PC-9 (cell line): ENCODE results near the gene MYO5C. TPM values are rescaled to one million over a fixed set of nuclear protein-coding genes. Genes with fewer than 3 reads are reported as not detected.

ENCODE experiments used
- BruUV-seq: library from RNA; stranded (reverse); fragments of 400-500 nt; replicated peaks from 2 replicates; lab custom pipeline; 2021; lab: Mats Ljungman, UMichigan
- CTCF ChIA-PET: fragments of 300-600 bp; sonication (Branson Sonifier 250); formaldehyde crosslinking; loops from one replicate; lab custom pipeline; 2022; ENCODE audit warnings: antibody characterized with exemption; lab: Charles Lee
- POLR2A ChIA-PET: fragments of 300-600 bp; sonication (Branson Sonifier 250); formaldehyde crosslinking; loops from one replicate; lab custom pipeline; 2022; ENCODE audit warnings: antibody characterized with exemption; ENCODE audit not compliant: unreplicated experiment; lab: Charles Lee
- DNase-seq, 2 experiments: peaks; one replicate each; pipeline versions ENCODE4 v3.0.0 to v3.0.0-alpha.2; 2015 to 2022; ENCODE audit warnings: mixed read lengths in 1 of 2
- H2AFZ ChIP-seq: fragments of 200-600 bp; sonication (generic); 2 replicates; pipeline ENCODE4 v1.8.1; 2017; ENCODE audit warnings: antibody characterized with exemption
- H3F3A ChIP-seq: fragments of 200-600 bp; sonication (generic); 2 replicates; pipeline ENCODE4 v1.8.1; 2017; ENCODE audit warnings: antibody characterized with exemption, mild to moderate bottlenecking, low read depth; ENCODE audit not compliant: insufficient read depth
- H3K27ac ChIP-seq: fragments of 200-600 bp; sonication (generic); 2 replicates; pipeline ENCODE4 v1.6.1; 2016; ENCODE audit warnings: mixed run types
- H3K27me3 ChIP-seq: fragments of 200-600 bp; sonication (generic); 2 replicates; pipeline ENCODE4 v1.6.1; 2016; ENCODE audit warnings: low read depth, mixed run types; ENCODE audit not compliant: insufficient read depth
- H3K36me3 ChIP-seq: fragments of 200-600 bp; sonication (generic); 2 replicates; pipeline ENCODE4 v1.6.1; 2016; ENCODE audit warnings: low read depth, mixed run types
- H3K4me1 ChIP-seq: fragments of 200-600 bp; sonication (generic); replicated peaks from 2 replicates; pipeline ENCODE4 v1.6.1; 2016; ENCODE audit warnings: mixed run types; ENCODE audit not compliant: insufficient read depth
- H3K4me2 ChIP-seq: fragments of 200-600 bp; sonication (generic); 2 replicates; pipeline ENCODE4 v1.6.1; 2017; ENCODE audit warnings: mixed run types
- H3K4me3 ChIP-seq: fragments of 200-600 bp; sonication (generic); 2 replicates; pipeline ENCODE4 v1.6.1; 2016; ENCODE audit warnings: mixed run types
- H3K79me2 ChIP-seq: fragments of 200-600 bp; sonication (generic); 2 replicates; pipeline ENCODE4 v1.6.1; 2017; ENCODE audit warnings: low read depth, mixed run types
- H3K9me2 ChIP-seq: fragments of 200-600 bp; sonication (generic); 2 replicates; pipeline ENCODE4 v1.8.1; 2017; ENCODE audit warnings: mild to moderate bottlenecking; ENCODE audit not compliant: insufficient read depth
- H3K9me3 ChIP-seq: fragments of 200-600 bp; sonication (generic); 2 replicates; pipeline ENCODE4 v1.8.1; 2016; ENCODE audit warnings: low read depth; ENCODE audit not compliant: insufficient read depth
- H4K20me1 ChIP-seq: fragments of 200-600 bp; sonication (generic); 2 replicates; pipeline ENCODE4 v1.8.1; 2017; ENCODE audit not compliant: insufficient read depth
- EZH2 ChIP-seq: fragments of 200-600 bp; sonication (generic); IDR thresholded peaks from 2 replicates; pipeline ENCODE4 v1.8.0; 2017; ENCODE audit warnings: antibody characterized with exemption, low read depth
- intact Hi-C: fragments of 100-400 bp; cut with micrococcal nuclease; formaldehyde crosslinking; loops from one replicate; pipeline ENCODE4 v1.10.0; 2022; ENCODE audit not compliant: unreplicated experiment
- total RNA-seq: library from RNA; stranded (reverse); gene quantifications from 2 replicates; pipeline ENCODE4 v1.2.3, GENCODE V29; 2021
- TF ChIP-seq, protein P1 (sequence below): fragments of 200-600 bp; sonication (generic); conservative IDR thresholded peaks from 2 replicates; pipeline ENCODE4 v1.6.1; 2017; ENCODE audit warnings: mixed run types, antibody characterized with exemption, mild to moderate bottlenecking, moderate library complexity

The MYO5C gene
- total RNA-seq, 1 experiment from 2014 or later: 41.1 TPM

DNA sequence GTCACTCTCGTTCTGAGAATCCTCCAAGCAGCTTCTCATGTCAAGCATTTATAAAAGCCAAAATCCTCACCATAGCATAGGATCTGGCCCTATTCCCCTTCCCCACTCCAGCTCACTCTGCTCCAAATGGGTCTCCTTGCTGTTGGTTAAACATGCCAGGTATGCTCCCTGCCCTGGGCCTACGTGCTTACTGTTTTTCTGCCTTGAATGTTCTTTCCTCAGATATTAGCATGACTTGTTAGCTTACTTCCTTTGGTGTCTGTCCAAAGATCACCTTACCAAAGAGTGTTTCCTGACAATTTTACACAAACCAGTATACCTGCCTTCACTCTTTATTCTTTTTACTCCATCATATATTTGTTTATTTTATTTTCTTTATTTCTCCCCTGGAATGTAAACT lies 33.1 kb upstream of the MYO5C start:
- Histone ChIP-seq H2AFZ (no peak overlapping the region), H3F3A (no peaks in the 10 kb centered on the region), H3K9me2 (no peaks in the 10 kb centered on the region), H3K4me2 (no peak overlapping the region), H4K20me1 (no peaks in the 10 kb centered on the region), H3K9me3 (no peaks in the 10 kb centered on the region), H3K4me1 (peaks cover 5% of the 10 kb centered on the region), H3K4me3 (no peak overlapping the region), H3K27ac (no peak overlapping the region), H3K36me3 (no peaks in the 10 kb centered on the region), H3K79me2 (no peaks in the 10 kb centered on the region), H3K27me3 (no peaks in the 10 kb centered on the region)
- BruUV-seq: no TSS peak
- ChIA-PET CTCF (no interaction called here), POLR2A (no interaction called here)
- TF ChIP-seq, protein P1, sequence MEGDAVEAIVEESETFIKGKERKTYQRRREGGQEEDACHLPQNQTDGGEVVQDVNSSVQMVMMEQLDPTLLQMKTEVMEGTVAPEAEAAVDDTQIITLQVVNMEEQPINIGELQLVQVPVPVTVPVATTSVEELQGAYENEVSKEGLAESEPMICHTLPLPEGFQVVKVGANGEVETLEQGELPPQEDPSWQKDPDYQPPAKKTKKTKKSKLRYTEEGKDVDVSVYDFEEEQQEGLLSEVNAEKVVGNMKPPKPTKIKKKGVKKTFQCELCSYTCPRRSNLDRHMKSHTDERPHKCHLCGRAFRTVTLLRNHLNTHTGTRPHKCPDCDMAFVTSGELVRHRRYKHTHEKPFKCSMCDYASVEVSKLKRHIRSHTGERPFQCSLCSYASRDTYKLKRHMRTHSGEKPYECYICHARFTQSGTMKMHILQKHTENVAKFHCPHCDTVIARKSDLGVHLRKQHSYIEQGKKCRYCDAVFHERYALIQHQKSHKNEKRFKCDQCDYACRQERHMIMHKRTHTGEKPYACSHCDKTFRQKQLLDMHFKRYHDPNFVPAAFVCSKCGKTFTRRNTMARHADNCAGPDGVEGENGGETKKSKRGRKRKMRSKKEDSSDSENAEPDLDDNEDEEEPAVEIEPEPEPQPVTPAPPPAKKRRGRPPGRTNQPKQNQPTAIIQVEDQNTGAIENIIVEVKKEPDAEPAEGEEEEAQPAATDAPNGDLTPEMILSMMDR: no peak
- TF ChIP-seq EZH2: no peak
- DNase-seq: no peak
- intact Hi-C loops: no loop called here

DNA sequence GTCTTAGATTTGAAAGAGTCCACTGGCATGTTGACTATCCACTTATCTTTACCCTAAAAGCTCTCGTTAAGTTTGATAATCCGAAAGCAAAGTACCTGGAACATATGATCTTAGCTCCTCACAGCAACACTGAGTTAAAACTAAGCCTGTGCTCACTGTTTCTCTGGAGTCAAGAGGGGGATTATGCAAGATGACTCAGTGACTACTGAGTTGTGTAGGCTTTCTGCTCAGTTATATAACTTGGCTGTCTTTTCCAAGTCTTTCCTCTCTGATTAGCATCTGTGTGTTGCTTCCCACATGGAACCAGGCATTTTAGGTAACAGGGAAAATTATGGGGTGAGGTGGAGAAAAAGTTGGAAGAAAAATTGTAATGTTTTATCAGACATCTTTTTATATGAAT lies 31.2 kb upstream of the MYO5C start:
- Histone ChIP-seq H3K79me2 (no peaks in the 10 kb centered on the region), H3K27ac (no peak overlapping the region), H3K4me3 (no peak overlapping the region), H3K27me3 (no peaks in the 10 kb centered on the region), H3K4me1 (peaks cover 2% of the 10 kb centered on the region), H3F3A (no peaks in the 10 kb centered on the region), H3K36me3 (no peaks in the 10 kb centered on the region), H2AFZ (no peak overlapping the region), H3K4me2 (no peak overlapping the region), H3K9me3 (no peaks in the 10 kb centered on the region), H3K9me2 (no peaks in the 10 kb centered on the region), H4K20me1 (no peaks in the 10 kb centered on the region)
- ChIA-PET CTCF (no interaction called here), POLR2A (no interaction called here)
- intact Hi-C loops: no loop called here
- no peak for DNase-seq
- BruUV-seq: no TSS peak
- TF ChIP-seq EZH2: no peak

DNA sequence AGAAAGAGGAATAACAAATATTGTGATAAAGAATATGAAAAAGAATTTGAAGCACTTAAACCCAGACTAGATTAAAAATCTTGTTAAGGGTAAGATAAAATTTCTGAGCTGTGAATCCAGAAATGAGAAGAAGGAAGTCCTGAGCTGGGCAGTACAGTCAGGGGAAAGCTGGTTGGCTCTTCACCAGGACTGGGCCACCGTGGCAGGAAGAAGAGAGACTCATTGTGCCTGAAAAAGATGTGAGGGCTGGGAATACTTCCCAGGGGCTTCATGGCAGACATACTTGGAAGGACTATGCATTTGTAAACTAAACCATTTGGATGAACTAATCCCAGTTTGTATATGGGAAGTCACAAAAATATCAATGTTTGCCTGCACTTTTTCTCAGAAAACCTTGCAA lies 28.5 kb upstream of the MYO5C start:
- H3F3A ChIP-seq: no peaks in the 10 kb centered on the region
- H3K4me3 ChIP-seq: no peak overlapping the region
- H3K9me3 ChIP-seq: no peaks in the 10 kb centered on the region
- TF ChIP-seq, protein P1: no peak
- no peak for TF ChIP-seq EZH2
- no peaks in the 10 kb centered on the region for H3K79me2 ChIP-seq
- ChIA-PET POLR2A (interaction anchor here (0.6 kb wide), 2 partner anchors 62 to 67 kb away, joined by 5 to 24 read pairs; no protein-coding TSS in a partner anchor), CTCF (interaction anchor here (0.6 kb wide), 1 partner anchor 67 kb away, joined by 8 read pairs; no protein-coding TSS in a partner anchor)
- no TSS peak for BruUV-seq
- H3K4me2 ChIP-seq: no peak overlapping the region
- DNase-seq: no peak
- H3K9me2 ChIP-seq: no peaks in the 10 kb centered on the region
- no peaks in the 10 kb centered on the region for H3K27me3 ChIP-seq
- H2AFZ ChIP-seq: no peak overlapping the region
- no peaks in the 10 kb centered on the region for H3K4me1 ChIP-seq
- H3K36me3 ChIP-seq: no peaks in the 10 kb centered on the region
- no peaks in the 10 kb centered on the region for H4K20me1 ChIP-seq
- intact Hi-C loops: no loop called here
- no peak overlapping the region for H3K27ac ChIP-seq
